Subcutaneous abdominal adipose tissue (tissue), 5 donors: ENCODE measurements around the gene SAMD14.
A peak's percentile ranks its signal among the peaks of the same experiment; 100 is the strongest.

Source experiments
- H3K27ac ChIP-seq: one replicate; pipeline ENCODE4 v1.7.0; 2013; ENCODE audit warnings: low read depth, mild to moderate bottlenecking, inconsistent platforms, low read length, moderate library complexity
- H3K27me3 ChIP-seq, 5 donors: one replicate each; pipeline ENCODE4 v1.7.0; 2013; ENCODE audit warnings: low read length in 5 of 5, inconsistent platforms in 1 of 5; ENCODE audit not compliant: control insufficient read depth in 5 of 5, insufficient read depth in 4 of 5
- H3K36me3 ChIP-seq, 5 donors: one replicate each; pipeline ENCODE4 v1.7.0; 2013; ENCODE audit warnings: low read length in 5 of 5; ENCODE audit not compliant: control insufficient read depth in 5 of 5, insufficient read depth in 5 of 5
- H3K4me1 ChIP-seq, 5 donors: one replicate each; pipeline ENCODE4 v1.7.0; 2013; ENCODE audit warnings: low read length in 5 of 5, mild to moderate bottlenecking in 3 of 5, moderate library complexity in 1 of 5; ENCODE audit not compliant: control insufficient read depth in 5 of 5, insufficient read depth in 5 of 5
- H3K4me3 ChIP-seq, 5 donors: one replicate each; pipeline ENCODE4 v1.7.0; 2013; ENCODE audit warnings: low read length in 5 of 5, low read depth in 1 of 5
- H3K9ac ChIP-seq, 5 donors: one replicate each; pipeline ENCODE4 v1.7.0; 2013; ENCODE audit warnings: low read length in 5 of 5, mild to moderate bottlenecking in 4 of 5, moderate library complexity in 3 of 5
- H3K9me3 ChIP-seq, 5 donors: one replicate each; pipeline ENCODE4 v1.7.0; 2013; ENCODE audit warnings: low read length in 5 of 5; ENCODE audit not compliant: control insufficient read depth in 5 of 5
- donor health status: healthy.
- donor health status: healthy.
- donor health status: healthy.
- donor health status: healthy.
- donor health status: healthy.

SAMD14 gene

DNA sequence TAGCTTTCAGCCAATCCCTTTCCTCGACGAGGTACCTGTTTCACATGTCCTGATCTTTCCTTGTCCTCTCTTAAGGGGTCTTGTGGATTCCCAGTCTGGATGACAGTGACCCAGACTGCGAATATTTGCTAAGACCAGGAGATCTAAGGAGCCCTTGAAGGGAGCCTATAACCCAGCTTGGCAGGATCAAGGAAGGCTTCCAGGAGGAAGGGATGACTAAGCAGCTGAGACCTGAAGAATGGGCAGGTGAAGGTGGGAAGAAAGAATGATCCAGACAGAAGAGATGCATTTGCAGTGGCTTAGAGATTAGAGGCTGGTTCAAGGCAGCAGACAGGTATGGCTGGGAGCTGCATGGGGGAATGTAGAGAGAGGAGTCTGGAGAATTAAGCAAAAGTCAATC, 36.7 kb downstream of the SAMD14 start:
- Histone ChIP-seq H3K36me3 (peaks cover 0 to 27% (median 14%) of the 10 kb centered on the region in 5 donors), H3K9ac (peak overlapping the region in 1 of 5 donors; percentile 2), H3K9me3 (no peaks in the 10 kb centered on the region), H3K27ac (no peak overlapping the region), H3K27me3 (peaks cover 0 to 8% (median 0%) of the 10 kb centered on the region in 5 donors), H3K4me3 (no peak overlapping the region), H3K4me1 (peaks cover 5 to 35% (median 34%) of the 10 kb centered on the region in 5 donors)

DNA sequence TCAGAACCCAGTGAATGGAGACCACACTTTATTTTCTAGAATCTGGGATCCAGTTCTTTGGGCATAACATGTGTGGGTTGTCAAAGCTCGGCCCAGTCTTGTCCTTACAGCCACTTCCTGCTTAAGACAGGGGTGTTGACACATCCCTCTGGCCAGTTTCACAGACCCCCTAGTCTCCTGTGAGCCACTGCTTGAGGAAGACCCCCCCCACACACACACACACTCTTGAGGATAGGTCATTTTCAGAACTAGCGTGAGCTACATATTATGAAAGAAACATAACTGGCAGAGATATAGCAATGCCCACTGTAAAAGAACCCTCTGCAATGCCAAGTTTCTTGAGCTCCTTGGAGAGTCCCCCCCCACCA, 38.1 kb downstream of the SAMD14 start:
- H3K27me3 ChIP-seq: peaks cover 0 to 10% (median 0%) of the 10 kb centered on the region in 5 donors
- H3K27ac ChIP-seq: no peak overlapping the region
- H3K4me1 ChIP-seq: peaks cover 2 to 24% (median 21%) of the 10 kb centered on the region in 5 donors
- no peak overlapping the region for H3K9ac ChIP-seq
- H3K9me3 ChIP-seq: no peaks in the 10 kb centered on the region
- no peak overlapping the region for H3K4me3 ChIP-seq
- peaks cover 0 to 14% (median 2%) of the 10 kb centered on the region in 5 donors for H3K36me3 ChIP-seq

DNA sequence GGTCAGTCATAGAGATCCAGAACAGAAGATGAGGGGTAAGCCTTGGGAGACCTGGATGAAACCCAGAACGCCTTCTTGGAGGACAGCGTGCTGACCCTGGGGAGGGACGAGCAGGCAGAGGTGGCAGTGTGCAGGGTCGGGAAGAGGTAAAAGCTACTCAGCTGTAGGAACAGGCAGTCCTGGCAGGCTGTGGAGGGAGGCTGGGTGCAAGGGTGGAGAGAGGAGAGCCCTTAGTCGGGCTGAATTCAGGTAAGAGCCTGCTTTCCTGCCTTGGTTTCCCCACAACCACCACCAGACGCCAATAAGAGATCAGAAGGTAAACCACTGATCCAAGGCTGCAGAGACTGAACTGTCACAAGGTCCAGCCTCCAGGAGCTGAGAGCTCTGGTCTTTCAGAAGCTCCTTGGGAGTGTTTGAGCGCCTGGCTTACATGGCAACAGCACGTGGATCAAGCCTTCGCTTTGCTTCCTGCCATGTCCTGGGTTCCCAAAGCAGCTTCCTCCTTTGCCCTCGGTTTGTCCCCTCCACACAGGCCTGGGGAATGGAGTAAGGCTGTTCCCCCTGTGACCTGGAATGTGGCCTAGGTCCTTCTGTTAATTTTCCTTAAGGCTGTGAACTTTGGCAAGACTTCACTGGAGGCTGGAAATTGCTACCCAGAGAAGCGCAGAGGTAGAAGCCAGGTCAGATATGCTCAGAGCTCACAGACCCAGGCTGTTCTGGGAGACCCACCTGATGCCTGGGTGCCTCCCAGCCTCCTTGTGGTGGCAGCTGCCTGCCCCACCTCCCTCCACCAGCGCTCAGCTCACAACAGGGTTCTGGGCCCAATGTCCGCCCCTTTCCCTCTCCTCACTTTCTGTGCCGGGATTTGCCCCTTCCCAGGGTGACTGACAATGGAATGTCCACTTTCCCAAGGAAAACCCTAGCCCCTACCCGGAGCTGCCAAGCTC, 38.7 kb downstream of the SAMD14 start:
- no peak overlapping the region for H3K27ac ChIP-seq
- H3K4me1 ChIP-seq: peaks cover 0 to 17% (median 14%) of the 10 kb centered on the region in 5 donors
- peaks cover 0 to 13% (median 2%) of the 10 kb centered on the region in 5 donors for H3K36me3 ChIP-seq
- H3K27me3 ChIP-seq: peaks cover 0 to 10% (median 0%) of the 10 kb centered on the region in 5 donors
- H3K4me3 ChIP-seq: no peak overlapping the region
- H3K9ac ChIP-seq: no peak overlapping the region
- no peaks in the 10 kb centered on the region for H3K9me3 ChIP-seq

DNA sequence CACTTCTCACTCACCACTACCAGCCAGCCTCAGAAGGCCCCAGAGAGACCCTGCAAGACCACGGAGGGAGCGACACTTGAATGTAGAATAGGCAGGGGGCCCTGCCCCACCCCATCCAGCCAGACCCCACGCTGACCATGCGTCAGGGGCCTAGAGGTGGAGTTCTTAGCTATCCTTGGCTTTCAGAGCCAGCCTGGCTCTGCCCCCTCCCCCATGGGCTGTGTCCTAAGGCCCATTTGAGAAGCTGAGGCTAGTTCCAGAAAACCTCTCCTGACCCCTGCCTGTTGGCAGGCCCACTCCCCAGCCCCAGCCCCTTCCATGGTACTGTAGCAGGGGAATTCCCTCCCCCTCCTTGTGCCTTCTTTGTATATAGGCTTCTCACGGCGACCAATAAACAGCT, 39.9 kb downstream of the SAMD14 start:
- H3K36me3 ChIP-seq: peaks cover 0 to 13% (median 2%) of the 10 kb centered on the region in 5 donors
- H3K9ac ChIP-seq: no peak overlapping the region
- H3K27me3 ChIP-seq: peaks cover 0 to 10% (median 0%) of the 10 kb centered on the region in 5 donors
- no peak overlapping the region for H3K4me3 ChIP-seq
- no peak overlapping the region for H3K27ac ChIP-seq
- H3K4me1 ChIP-seq: peaks cover 0 to 10% (median 7%) of the 10 kb centered on the region in 5 donors
- H3K9me3 ChIP-seq: no peaks in the 10 kb centered on the region

DNA sequence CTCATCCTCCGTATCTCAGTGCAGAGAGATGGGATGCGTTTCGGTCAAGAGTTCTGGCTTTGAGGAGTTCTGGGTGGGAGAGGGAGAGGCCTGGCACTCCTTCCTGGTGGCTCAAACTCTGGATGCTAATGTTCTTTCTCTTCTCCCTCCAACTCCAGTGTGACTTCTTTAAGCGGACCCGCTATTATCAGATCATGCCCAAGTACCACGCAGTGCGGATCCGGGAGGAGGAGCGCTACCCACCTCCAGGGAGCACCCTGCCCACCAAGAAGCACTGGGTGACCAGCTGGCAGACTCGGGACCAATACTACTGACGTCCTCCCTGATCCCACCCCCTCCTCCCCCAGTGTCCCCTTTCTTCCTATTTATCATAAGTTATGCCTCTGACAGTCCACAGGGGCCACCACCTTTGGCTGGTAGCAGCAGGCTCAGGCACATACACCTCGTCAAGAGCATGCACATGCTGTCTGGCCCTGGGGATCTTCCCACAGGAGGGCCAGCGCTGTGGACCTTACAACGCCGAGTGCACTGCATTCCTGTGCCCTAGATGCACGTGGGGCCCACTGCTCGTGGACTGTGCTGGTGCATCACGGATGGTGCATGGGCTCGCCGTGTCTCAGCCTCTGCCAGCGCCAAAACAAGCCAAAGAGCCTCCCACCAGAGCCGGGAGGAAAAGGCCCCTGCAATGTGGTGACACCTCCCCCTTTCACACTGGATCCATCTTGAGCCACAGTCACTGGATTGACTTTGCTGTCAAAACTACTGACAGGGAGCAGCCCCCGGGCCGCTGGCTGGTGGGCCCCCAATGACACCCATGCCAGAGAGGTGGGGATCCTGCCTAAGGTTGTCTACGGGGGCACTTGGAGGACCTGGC, 40.8 kb downstream of the SAMD14 start:
- Histone ChIP-seq H3K27ac (no peak overlapping the region), H3K4me3 (no peak overlapping the region), H3K36me3 (peaks cover 0 to 13% (median 2%) of the 10 kb centered on the region in 5 donors), H3K9me3 (no peaks in the 10 kb centered on the region), H3K27me3 (peaks cover 0 to 10% (median 0%) of the 10 kb centered on the region in 5 donors), H3K9ac (no peak overlapping the region), H3K4me1 (peaks cover 0 to 2% (median 0%) of the 10 kb centered on the region in 5 donors)

DNA sequence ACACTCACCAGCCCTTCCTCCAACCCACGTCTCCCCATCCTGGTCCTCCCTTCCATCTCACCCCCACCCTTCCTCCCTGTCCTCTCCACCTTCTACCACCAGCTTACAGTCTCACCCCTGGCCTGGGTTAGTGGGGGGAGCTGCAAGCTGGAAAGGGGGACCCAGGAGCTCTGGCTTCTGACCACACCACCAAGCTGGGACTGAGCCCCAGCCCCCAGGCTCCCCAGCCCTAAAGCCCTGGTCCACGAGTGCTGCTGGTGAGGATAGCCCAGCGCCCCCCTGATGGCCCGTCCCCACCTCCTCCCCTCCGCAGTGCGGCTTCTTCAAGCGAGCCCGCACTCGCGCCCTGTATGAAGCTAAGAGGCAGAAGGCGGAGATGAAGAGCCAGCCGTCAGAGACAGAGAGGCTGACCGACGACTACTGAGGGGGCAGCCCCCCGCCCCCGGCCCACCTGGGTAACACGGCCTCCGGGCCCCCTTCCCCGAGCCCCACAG, 42.0 kb downstream of the SAMD14 start:
- Histone ChIP-seq H3K36me3 (peaks cover 0 to 13% (median 2%) of the 10 kb centered on the region in 5 donors), H3K9me3 (no peaks in the 10 kb centered on the region), H3K27ac (no peak overlapping the region), H3K4me1 (no peaks in the 10 kb centered on the region), H3K9ac (no peak overlapping the region), H3K27me3 (peaks cover 0 to 10% (median 0%) of the 10 kb centered on the region in 5 donors), H3K4me3 (no peak overlapping the region)

DNA sequence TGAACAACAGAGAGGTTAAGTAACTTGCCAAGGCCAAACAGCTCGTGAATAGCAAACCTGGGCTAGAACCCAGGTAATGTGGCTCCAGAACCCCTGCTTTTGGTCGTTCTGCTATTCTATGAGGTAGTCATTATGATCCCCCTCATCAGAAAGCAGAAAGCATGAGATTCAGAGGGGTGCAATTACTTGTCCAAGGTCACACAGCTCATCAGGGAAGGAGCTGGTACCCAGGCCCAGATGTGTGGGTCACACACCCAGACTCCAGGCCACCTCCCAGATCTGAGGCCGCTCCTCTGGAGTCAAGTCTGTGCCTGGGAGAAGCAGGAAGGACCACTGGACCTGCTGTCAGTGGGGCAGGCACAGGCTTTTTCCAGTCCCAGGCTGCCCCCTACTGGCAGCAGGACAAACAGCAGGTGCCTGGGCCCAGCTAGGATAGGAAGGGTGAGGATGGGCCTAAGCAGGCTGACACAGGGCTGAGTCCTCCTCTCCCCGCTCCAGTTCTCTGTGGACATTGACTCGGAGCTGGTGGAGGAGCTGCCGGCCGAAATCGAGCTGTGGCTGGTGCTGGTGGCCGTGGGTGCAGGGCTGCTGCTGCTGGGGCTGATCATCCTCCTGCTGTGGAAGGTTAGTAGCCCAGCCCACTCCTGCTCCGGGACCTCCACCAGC, 42.6 kb downstream of the SAMD14 start:
- Histone ChIP-seq H3K27ac (no peak overlapping the region), H3K27me3 (peaks cover 0 to 10% (median 0%) of the 10 kb centered on the region in 5 donors), H3K9ac (no peak overlapping the region), H3K36me3 (peaks cover 0 to 13% (median 2%) of the 10 kb centered on the region in 5 donors), H3K9me3 (no peaks in the 10 kb centered on the region), H3K4me3 (no peak overlapping the region), H3K4me1 (no peaks in the 10 kb centered on the region)

DNA sequence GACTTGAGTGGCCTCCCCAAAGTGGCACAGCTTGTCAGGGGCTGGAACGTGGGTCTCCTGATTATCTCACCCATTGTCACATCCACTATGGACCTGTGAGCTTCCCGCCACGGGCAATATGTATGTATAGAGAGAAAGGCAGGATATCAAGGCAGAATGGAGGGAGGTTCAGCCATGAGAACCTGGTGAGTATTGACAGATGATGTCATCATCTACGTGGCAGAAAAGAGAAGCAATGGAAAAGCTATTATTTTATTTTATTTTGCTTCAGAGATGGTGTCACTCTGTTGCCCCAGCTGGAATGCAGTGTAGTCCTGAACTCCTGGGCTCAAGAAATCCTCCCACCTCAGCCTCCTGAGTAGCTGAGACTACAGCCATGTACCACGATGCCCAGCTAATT, 48.2 kb downstream of the SAMD14 start:
- Histone ChIP-seq H3K9ac (no peak overlapping the region), H3K4me3 (no peak overlapping the region), H3K9me3 (no peaks in the 10 kb centered on the region), H3K4me1 (no peaks in the 10 kb centered on the region), H3K36me3 (peaks cover 0 to 38% (median 35%) of the 10 kb centered on the region in 5 donors), H3K27me3 (peaks cover 0 to 4% (median 0%) of the 10 kb centered on the region in 5 donors), H3K27ac (no peak overlapping the region)

DNA sequence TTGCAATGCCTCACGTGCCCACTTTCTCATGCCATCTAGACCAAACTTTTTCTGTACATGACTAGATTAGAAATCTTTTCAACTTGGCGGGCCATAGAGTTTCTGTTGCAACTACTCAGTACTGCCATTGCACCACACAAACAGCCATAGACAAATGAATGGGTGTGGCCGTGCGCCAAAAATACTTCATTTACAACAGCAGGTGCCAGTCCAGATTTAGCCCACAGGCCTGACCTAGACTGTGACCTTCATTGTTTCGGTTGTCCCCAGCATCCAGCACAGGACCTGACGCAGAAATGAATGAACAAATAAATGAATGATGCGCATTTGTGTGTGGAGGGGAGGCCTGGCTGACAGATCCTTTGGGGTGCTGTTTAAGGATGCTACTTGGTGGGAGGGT, 49.1 kb downstream of the SAMD14 start:
- Histone ChIP-seq H3K9ac (no peak overlapping the region), H3K4me1 (no peaks in the 10 kb centered on the region), H3K9me3 (no peaks in the 10 kb centered on the region), H3K4me3 (no peak overlapping the region), H3K36me3 (peaks cover 0 to 45% (median 37%) of the 10 kb centered on the region in 5 donors), H3K27me3 (peaks cover 0 to 4% (median 0%) of the 10 kb centered on the region in 5 donors), H3K27ac (no peak overlapping the region)
